ENCODE results near the gene GAD2. TPM values are rescaled to one million over a fixed set of nuclear protein-coding genes. Genes with fewer than 3 reads are reported as not detected.

GAD2 gene
- total RNA-seq, 1 donor from 2014 or later, result 6.5 TPM

- no peaks in the 10 kb centered on the region for H3K4me1 Mint-ChIP-seq (ENCODE audit: low read depth)
- H3K9me3 Mint-ChIP-seq (ENCODE audit: low read depth), result no peaks in the 10 kb centered on the region
- TF ChIP-seq CTCF (IDR thresholded peaks at IDR 0.05; ENCODE audit: unreplicated experiment), result no peak
Observed at GRCh38 chr10:26278295-26278694, 61.7 kb downstream of the GAD2 start.

GRCh38 chr10:26290236-26290635, 73.7 kb downstream of the GAD2 start:
- H3K27ac Mint-ChIP-seq, result no peak overlapping the region
- DNase-seq (ENCODE audit: low spot score, unreplicated experiment), result no peak
- peaks cover 5% of the 10 kb centered on the region for H3K27me3 Mint-ChIP-seq
- H3K4me3 Mint-ChIP-seq (ENCODE audit: low read depth), result no peak overlapping the region
- TF ChIP-seq CTCF (IDR thresholded peaks at IDR 0.05; ENCODE audit: unreplicated experiment), result no peak
- H3K36me3 Mint-ChIP-seq (ENCODE audit: insufficient read depth), result no peaks in the 10 kb centered on the region
- peaks cover 4% of the 10 kb centered on the region for H3K4me1 Mint-ChIP-seq (ENCODE audit: low read depth)
- no peaks in the 10 kb centered on the region for H3K9me3 Mint-ChIP-seq (ENCODE audit: low read depth)

More at GRCh38 chr10:26278295-26278694, 61.7 kb downstream of the GAD2 start:
- no peak overlapping the region for H3K27ac Mint-ChIP-seq
- peaks cover 15% of the 10 kb centered on the region for H3K27me3 Mint-ChIP-seq
- no peak for DNase-seq (ENCODE audit: low spot score, unreplicated experiment)
- no peak overlapping the region for H3K4me3 Mint-ChIP-seq (ENCODE audit: low read depth)
- no peaks in the 10 kb centered on the region for H3K36me3 Mint-ChIP-seq (ENCODE audit: insufficient read depth)

- peaks cover 5% of the 10 kb centered on the region for H3K27me3 Mint-ChIP-seq
- H3K4me1 Mint-ChIP-seq (ENCODE audit: low read depth), result no peaks in the 10 kb centered on the region
- H3K36me3 Mint-ChIP-seq (ENCODE audit: insufficient read depth), result no peaks in the 10 kb centered on the region
- no peaks in the 10 kb centered on the region for H3K9me3 Mint-ChIP-seq (ENCODE audit: low read depth)
- no peak for TF ChIP-seq CTCF (IDR thresholded peaks at IDR 0.05; ENCODE audit: unreplicated experiment)
- H3K4me3 Mint-ChIP-seq (ENCODE audit: low read depth), result no peak overlapping the region
- no peak overlapping the region for H3K27ac Mint-ChIP-seq
- no peak for DNase-seq (ENCODE audit: low spot score, unreplicated experiment)
Observed at GRCh38 chr10:26291721-26292480, 75.3 kb downstream of the GAD2 start.

- no peak for DNase-seq (ENCODE audit: low spot score, unreplicated experiment)
- Mint-ChIP-seq H3K27ac (no peak overlapping the region), H3K36me3 (ENCODE audit: insufficient read depth) (no peaks in the 10 kb centered on the region), H3K4me1 (ENCODE audit: low read depth) (no peaks in the 10 kb centered on the region), H3K9me3 (ENCODE audit: low read depth) (no peaks in the 10 kb centered on the region), H3K27me3 (peaks cover 5% of the 10 kb centered on the region), H3K4me3 (ENCODE audit: low read depth) (no peak overlapping the region)
- no peak for TF ChIP-seq CTCF (IDR thresholded peaks at IDR 0.05; ENCODE audit: unreplicated experiment)
Observed at GRCh38 chr10:26296360-26296759, 79.8 kb downstream of the GAD2 start.

- H3K27ac Mint-ChIP-seq, result no peak overlapping the region
- no peaks in the 10 kb centered on the region for H3K27me3 Mint-ChIP-seq
- H3K4me1 Mint-ChIP-seq (ENCODE audit: low read depth), result no peaks in the 10 kb centered on the region
- TF ChIP-seq CTCF (IDR thresholded peaks at IDR 0.05; ENCODE audit: unreplicated experiment), result no peak
- no peaks in the 10 kb centered on the region for H3K9me3 Mint-ChIP-seq (ENCODE audit: low read depth)
- H3K4me3 Mint-ChIP-seq (ENCODE audit: low read depth), result no peak overlapping the region
- DNase-seq (ENCODE audit: low spot score, unreplicated experiment), result no peak
- H3K36me3 Mint-ChIP-seq (ENCODE audit: insufficient read depth), result no peaks in the 10 kb centered on the region
Observed at GRCh38 chr10:26300001-26300400, 83.4 kb downstream of the GAD2 start.
